Anterior cingulate cortex (tissue), 58 donors: ENCODE measurements around the gene SLC25A53.

Experiments used
- DNase-seq, 58 donors: peaks; one replicate each; lab custom pipeline; 2025; lab: John Stamatoyannopoulos, UW

SLC25A53 gene

GRCh38 chrX:104156630-104157529 is at the start of gene SLC25A53:
Gene SLC25A53 (minus strand): TSS chrX:104157009. CDS start chrX:104105257, 51,752 bp downstream.
- DNase-seq: peak; percentile 21 to 92 (median 74)

GRCh38 chrX:104205548-104205947 is 48.7 kb upstream of the SLC25A53 start:
- no peak for DNase-seq

DNA sequence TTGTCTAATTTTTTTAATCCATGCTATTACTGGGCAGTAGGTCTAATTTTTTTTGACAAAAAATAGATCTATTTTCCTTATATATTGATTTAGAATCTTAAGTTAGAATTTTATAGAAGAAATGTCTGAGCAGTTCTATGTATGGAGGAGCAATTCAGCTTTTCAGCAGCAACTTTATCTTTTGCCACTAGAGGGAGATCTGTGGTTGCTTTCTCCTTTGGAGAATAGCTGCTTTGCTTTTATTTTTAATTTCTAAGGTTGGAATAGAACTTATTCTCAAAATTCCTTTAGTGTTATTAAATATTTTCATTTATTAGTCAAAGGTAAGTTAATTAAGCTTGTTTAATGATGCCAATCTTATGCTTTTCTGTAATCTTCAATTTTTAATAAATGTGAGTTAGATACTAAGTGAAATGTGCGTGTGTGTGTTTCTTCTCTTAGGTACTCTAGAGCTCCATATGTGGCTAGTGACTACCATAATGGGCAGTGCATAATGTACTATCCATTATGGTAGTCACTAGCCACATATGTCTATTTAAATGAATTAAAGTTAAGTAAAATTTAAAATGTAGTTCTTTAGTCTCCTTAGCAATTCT is 38.8 kb upstream of the SLC25A53 start:
- peak in 2 of 58 donors; percentile 0 to 1 for DNase-seq

- DNase-seq: no peak
These were observed 38.2 kb upstream of the SLC25A53 start for GRCh38 chrX:104195013-104195412.

- DNase-seq: no peak
These were observed 36.7 kb upstream of the SLC25A53 start for GRCh38 chrX:104193485-104193884.

DNA sequence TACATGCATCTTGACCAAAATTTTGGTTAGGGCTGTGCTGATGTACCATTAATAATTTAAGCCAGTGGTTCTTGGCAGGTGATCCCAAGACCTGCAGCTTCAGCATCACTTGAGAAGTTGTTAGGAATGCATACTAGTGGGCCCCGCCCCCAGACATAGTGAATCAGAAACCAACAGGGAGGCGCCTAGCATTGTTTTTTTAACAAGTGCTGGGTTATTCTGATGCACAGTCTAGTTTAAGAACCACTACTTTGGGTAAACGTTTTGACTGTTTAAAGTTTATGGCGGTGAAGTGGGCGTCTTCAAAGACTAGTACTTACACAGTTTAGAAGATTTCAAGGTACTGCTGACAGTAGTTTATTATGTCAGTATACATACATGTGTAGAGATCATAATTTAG is 33.0 kb upstream of the SLC25A53 start:
- no peak for DNase-seq

GRCh38 chrX:104187931-104188330 is 31.1 kb upstream of the SLC25A53 start:
- DNase-seq: peak in 3 of 58 donors; percentile 0 to 7 (median 0)

DNA sequence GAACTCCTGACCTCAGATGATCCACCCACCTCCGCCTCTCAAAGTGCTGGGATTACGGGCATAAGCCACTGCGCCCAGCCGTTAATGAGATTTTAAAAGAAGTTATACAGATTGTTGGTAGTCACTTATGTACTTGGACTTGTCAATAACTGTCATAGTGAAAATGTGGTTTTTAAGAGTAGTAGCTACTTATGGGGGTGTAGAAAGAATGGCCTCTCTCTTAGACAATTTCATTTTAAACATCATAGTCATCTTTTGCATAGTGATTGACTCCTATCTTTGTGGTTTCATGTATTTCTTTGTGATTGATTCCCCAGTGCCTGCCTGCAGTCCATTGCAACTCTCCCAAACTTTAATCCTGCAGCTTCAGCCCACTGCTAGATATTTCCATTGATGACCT is 26.9 kb upstream of the SLC25A53 start:
- no peak for DNase-seq

GRCh38 chrX:104173841-104174240 is 17.0 kb upstream of the SLC25A53 start:
- no peak for DNase-seq

DNA sequence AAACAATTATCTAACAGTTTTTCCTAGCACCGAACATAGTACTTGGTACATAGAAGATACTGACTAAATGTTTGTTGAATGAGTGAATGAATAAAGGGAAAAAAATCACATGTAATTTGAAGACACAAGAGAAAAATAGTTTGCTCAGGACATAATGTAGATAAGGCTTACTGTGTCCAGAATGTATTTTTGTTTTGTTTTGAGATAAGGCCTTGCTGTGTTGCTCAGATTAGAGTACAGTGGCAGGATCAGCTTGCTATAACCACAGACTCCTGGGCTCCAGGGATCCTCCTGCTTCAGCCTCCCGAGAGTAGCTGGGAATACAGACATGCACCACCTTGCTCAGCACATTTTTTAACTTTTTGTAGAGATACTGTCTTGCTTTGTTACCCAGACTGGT is 16.0 kb upstream of the SLC25A53 start:
- no peak for DNase-seq

- no peak for DNase-seq
These were observed 15.3 kb upstream of the SLC25A53 start for GRCh38 chrX:104172121-104172520.

- no peak for DNase-seq
These were observed 11.3 kb upstream of the SLC25A53 start for GRCh38 chrX:104168127-104168526.

DNA sequence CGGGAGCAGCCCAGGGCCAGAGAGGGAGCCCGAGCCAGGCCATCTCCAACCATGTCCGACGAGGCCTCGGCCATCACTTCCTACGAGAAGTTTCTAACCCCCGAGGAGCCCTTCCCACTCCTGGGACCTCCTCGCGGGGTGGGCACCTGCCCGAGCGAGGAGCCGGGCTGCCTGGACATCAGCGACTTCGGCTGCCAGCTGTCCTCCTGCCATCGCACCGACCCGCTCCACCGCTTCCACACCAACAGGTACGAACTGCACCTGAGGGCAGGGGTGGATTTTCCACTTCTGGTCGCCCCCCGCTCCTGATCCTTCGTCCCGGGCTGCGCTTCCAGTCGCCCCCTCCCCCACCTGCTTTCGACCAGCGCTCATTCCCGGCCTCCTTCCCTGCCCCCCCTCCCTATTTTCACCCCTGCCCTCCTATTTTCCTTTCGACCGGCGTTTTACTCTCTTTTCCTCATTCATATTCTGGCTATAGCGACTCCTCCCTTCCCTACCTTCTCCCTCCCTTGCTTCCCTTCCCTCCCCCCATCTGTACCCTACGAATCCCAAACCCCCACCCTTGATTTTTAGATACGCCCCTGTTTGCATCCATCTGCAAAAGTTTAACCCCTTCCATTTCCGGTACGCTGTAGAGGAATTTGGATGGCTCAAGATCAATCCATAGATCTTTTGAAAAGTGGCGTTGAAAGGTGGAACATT is 10.1 kb upstream of the SLC25A53 start:
- DNase-seq: peak in 7 of 58 donors; percentile 0 to 41 (median 6)

- peak; percentile 2 to 89 (median 73) for DNase-seq
These were observed 9.3 kb upstream of the SLC25A53 start, which contains the start of gene FAM199X for GRCh38 chrX:104165894-104166734. Gene FAM199X (plus strand): TSS chrX:104166453. CDS start chrX:104166786, 333 bp downstream.

DNA sequence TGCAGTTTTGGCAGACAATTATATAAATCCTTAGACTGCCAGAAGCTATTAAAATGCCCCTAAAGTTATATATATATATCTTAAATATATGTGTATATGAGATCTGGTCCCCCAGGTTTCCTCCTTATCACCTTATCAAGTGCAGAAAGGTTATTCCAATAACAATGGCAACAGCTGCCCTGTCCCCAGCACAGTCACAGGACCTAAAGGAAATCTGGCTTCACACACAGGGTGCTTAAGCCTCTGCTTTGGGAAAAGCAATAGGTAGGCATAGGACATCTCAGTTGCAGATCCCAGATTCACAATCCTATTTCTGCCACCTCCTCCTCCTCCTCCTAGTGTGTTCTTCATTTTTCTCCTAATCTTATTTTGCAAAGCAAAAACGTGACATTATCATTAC is 5.8 kb downstream of the SLC25A53 start:
- no peak for DNase-seq

- no peak for DNase-seq
These were observed 15.6 kb downstream of the SLC25A53 start for GRCh38 chrX:104141087-104141760.

- DNase-seq: peak in 5 of 58 donors; percentile 0 to 16 (median 7)
These were observed 19.3 kb downstream of the SLC25A53 start for GRCh38 chrX:104137496-104137895.

GRCh38 chrX:104136241-104137019 is 20.4 kb downstream of the SLC25A53 start:
- DNase-seq: peak in 54 of 58 donors; percentile 0 to 82 (median 32)

GRCh38 chrX:104135677-104136076 is 21.1 kb downstream of the SLC25A53 start:
- DNase-seq: no peak
